Nephron progenitor cell (in vitro differentiated cells): ENCODE data around the gene TMEM236.

ENCODE experiments used
- DNase-seq: peaks from one replicate; pipeline ENCODE4 v3.0.0; 2021
- H3K27ac Mint-ChIP-seq: 2 replicates; pipeline ENCODE4 v1.8.0; 2021; ENCODE audit warnings: mild to moderate bottlenecking, moderate library complexity, mixed read lengths
- H3K27me3 Mint-ChIP-seq: 2 replicates; pipeline ENCODE4 v1.8.0; 2021; ENCODE audit warnings: mild to moderate bottlenecking, low read depth, mixed read lengths; ENCODE audit not compliant: poor library complexity
- H3K36me3 Mint-ChIP-seq: 2 replicates; pipeline ENCODE4 v1.8.0; 2021; ENCODE audit warnings: low read depth, mixed read lengths
- H3K4me1 Mint-ChIP-seq: 2 replicates; pipeline ENCODE4 v1.8.0; 2021; ENCODE audit warnings: mixed read lengths
- H3K4me3 Mint-ChIP-seq: 2 replicates; pipeline ENCODE4 v1.8.0; 2021; ENCODE audit warnings: mild to moderate bottlenecking, moderate library complexity, mixed read lengths
- H3K9me3 Mint-ChIP-seq: 2 replicates; pipeline ENCODE4 v1.8.0; 2021; ENCODE audit warnings: mild to moderate bottlenecking, moderate library complexity, mixed read lengths
- TF ChIP-seq, protein P1 (sequence below): fragments of 200-600 bp; sonication (generic); IDR thresholded peaks from 2 replicates; pipeline ENCODE4 v1.5.0; 2021; ENCODE audit warnings: antibody characterized with exemption

The TMEM236 gene

DNA sequence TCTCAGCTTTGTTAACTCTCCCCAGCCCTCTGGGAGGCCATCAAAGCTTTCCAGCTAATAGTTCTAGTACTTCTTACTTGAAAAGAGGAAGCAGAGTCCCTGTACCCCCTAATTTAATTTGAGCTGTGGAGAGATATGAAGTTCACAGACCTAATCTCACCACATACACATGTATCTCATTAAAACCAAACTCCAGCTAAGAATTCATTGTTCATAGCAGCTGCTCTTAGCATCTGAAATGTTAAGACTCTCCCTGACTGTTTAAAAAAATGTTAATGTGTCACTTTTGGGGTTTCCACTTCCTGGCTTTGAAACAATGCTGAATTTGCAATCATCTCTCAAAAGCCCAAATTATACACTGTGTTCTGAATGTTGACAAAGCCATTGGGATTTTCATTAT is 41.0 kb downstream of the TMEM236 start:
- peaks cover 10% of the 10 kb centered on the region for H3K36me3 Mint-ChIP-seq
- no peak overlapping the region for H3K4me3 Mint-ChIP-seq
- H3K27ac Mint-ChIP-seq, result no peak overlapping the region
- no peaks in the 10 kb centered on the region for H3K4me1 Mint-ChIP-seq
- H3K27me3 Mint-ChIP-seq, result peaks cover 3% of the 10 kb centered on the region
- H3K9me3 Mint-ChIP-seq, result peaks cover 16% of the 10 kb centered on the region
- TF ChIP-seq, protein P1, sequence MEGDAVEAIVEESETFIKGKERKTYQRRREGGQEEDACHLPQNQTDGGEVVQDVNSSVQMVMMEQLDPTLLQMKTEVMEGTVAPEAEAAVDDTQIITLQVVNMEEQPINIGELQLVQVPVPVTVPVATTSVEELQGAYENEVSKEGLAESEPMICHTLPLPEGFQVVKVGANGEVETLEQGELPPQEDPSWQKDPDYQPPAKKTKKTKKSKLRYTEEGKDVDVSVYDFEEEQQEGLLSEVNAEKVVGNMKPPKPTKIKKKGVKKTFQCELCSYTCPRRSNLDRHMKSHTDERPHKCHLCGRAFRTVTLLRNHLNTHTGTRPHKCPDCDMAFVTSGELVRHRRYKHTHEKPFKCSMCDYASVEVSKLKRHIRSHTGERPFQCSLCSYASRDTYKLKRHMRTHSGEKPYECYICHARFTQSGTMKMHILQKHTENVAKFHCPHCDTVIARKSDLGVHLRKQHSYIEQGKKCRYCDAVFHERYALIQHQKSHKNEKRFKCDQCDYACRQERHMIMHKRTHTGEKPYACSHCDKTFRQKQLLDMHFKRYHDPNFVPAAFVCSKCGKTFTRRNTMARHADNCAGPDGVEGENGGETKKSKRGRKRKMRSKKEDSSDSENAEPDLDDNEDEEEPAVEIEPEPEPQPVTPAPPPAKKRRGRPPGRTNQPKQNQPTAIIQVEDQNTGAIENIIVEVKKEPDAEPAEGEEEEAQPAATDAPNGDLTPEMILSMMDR, result no peak
- DNase-seq, result no peak

DNA sequence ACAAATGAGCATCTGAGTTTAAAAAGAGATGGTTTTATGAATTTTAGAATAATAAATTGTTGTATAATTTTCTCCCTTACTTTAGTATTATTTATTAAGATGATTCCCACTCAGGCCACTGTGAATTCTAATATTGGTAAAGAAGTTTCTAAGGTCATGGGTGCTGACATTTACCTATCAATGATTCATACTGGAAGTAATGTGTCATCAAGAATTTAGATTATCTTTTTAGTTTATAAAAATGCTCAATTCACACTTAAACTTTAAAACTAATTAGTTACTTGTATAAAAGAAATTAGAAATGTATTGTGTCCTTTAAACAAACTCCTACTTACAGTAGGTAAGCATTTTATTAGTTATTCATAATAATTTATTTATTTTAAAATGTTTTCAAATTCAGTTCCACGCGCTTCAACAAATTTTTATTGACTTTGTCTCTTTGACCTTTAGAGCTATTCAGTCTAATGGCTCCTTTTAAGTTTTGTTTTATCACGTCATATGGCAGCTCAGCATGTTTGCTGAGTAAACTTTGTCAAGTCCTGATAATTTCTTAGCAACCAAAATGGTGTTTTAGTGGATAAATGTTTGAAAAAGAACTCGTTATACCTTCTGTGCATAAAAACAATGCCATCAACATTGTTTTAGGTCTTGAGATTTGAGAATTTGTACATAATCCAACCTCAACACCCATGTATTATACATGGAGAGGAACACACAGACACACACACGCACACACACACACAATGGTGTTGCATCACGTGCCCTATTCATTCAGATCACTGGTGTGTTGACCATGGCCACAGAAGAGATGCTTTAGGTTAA is 42.0 kb downstream of the TMEM236 start:
- Mint-ChIP-seq H3K36me3 (peaks cover 10% of the 10 kb centered on the region), H3K27ac (no peak overlapping the region), H3K4me3 (no peak overlapping the region), H3K27me3 (peaks cover 3% of the 10 kb centered on the region), H3K9me3 (peaks cover 16% of the 10 kb centered on the region), H3K4me1 (no peaks in the 10 kb centered on the region)
- DNase-seq, result no peak
- TF ChIP-seq, protein P1, result no peak

DNA sequence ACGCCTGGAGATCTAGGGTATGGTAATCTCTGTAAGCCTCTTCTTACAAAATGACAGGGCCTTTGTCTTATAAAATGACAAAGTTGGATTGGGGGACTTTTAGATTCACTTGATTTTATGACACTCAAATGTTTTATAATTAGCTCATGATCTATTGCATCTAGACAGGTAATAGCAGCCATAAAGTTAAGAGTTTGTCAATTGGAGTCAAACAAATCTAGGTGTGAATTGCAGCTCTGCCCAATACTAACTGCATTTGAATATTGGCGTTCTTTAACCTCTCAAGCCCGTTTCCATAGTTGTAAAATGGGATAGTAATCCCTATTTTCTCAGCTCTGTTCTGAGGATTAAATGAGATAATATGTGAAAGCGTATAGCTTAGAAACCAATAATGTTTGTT is 43.1 kb downstream of the TMEM236 start:
- TF ChIP-seq, protein P1, result no peak
- no peaks in the 10 kb centered on the region for H3K4me1 Mint-ChIP-seq
- H3K4me3 Mint-ChIP-seq, result no peak overlapping the region
- no peaks in the 10 kb centered on the region for H3K27me3 Mint-ChIP-seq
- H3K27ac Mint-ChIP-seq, result no peak overlapping the region
- H3K9me3 Mint-ChIP-seq, result peaks cover 16% of the 10 kb centered on the region
- H3K36me3 Mint-ChIP-seq, result peaks cover 10% of the 10 kb centered on the region
- DNase-seq, result no peak

DNA sequence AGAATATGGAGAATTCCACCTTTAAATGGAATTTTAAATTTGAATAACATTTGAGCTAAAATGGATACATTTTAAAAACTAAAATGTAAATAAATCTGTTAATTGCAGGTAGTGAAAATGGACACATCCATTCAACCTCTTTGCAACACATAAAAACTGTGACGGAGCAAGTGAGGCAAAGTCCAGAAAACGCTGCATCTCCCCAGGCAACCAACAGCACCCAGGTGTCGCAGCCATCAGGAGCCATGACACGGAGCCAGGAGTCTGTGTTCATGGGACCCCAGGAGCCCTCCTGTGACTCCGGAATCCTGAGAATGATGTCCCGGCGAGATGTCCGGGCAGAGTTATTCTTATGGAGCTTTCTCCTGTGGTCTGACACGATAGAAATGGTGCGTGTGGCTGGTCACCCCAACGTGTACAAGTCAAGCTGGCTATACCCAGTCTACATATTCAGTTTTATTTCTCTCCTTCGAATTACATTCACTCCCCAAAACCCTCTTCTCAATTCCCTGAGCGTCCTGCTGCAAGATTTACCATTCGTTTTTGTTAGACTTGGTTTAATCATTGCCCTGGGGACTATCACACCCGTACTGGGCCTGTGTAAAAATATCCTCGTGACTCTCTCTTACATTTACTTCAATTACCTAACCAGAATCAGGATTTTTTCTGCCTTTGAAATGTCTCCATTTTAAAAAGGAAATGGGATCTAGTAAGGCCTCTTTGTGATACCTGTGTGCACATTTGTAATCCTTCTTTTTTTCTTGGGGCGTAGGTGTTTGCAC is 44.0 kb downstream of the TMEM236 start:
- H3K9me3 Mint-ChIP-seq, result peaks cover 16% of the 10 kb centered on the region
- H3K36me3 Mint-ChIP-seq, result peaks cover 10% of the 10 kb centered on the region
- no peak for DNase-seq
- H3K4me3 Mint-ChIP-seq, result no peak overlapping the region
- peak overlapping the region; percentile 31 for H3K27ac Mint-ChIP-seq
- TF ChIP-seq, protein P1, result no peak
- no peaks in the 10 kb centered on the region for H3K27me3 Mint-ChIP-seq
- H3K4me1 Mint-ChIP-seq, result no peaks in the 10 kb centered on the region

DNA sequence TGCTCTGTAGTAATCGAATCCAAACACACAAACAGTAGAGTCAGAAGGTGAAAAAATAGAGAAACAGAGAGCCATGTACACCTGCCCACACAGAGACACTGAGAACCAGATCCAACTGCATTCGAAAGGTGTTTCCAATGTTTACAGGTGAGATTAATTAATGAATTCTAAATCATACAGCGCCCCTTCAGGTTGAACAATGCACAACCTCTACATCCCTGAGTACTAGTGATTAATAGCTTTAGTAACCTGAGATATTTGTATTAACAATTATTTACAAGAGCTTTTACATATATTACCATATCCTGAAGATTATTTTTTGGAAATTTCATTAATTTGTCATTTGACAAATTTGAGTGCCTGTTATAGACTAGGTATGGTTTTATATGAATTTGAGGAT is 49.5 kb downstream of the TMEM236 start:
- H3K4me3 Mint-ChIP-seq, result no peak overlapping the region
- H3K27ac Mint-ChIP-seq, result no peak overlapping the region
- no peaks in the 10 kb centered on the region for H3K36me3 Mint-ChIP-seq
- no peaks in the 10 kb centered on the region for H3K4me1 Mint-ChIP-seq
- DNase-seq, result no peak
- TF ChIP-seq, protein P1, result peak; percentile 3
- peaks cover 5% of the 10 kb centered on the region for H3K9me3 Mint-ChIP-seq
- no peaks in the 10 kb centered on the region for H3K27me3 Mint-ChIP-seq
